Ecto neural progenitor cell (in vitro differentiated cells): ENCODE results near the gene SLC25A21.
"Not testable (repeated sequence)": the region's sequence is repeated elsewhere in the genome, so short reads cannot be mapped to it uniquely, and the experiment has no call there.

Source experiments
- DNase-seq: peaks from one replicate; pipeline ENCODE4 v3.0.0-alpha.2; 2018; ENCODE audit warnings: low spot score

Gene SLC25A21

GRCh38 chr14:36866867-36867266 lies 305.5 kb downstream of the SLC25A21 start:
- no peak for DNase-seq

GRCh38 chr14:36863271-36863670 lies 309.1 kb downstream of the SLC25A21 start:
- DNase-seq, result no peak

GRCh38 chr14:36862237-36862636 lies 310.2 kb downstream of the SLC25A21 start:
- DNase-seq, result not testable (repeated sequence)

GRCh38 chr14:36860831-36861230 lies 311.6 kb downstream of the SLC25A21 start:
- no peak for DNase-seq

- no peak for DNase-seq
Measured at GRCh38 chr14:36859119-36859518, 313.3 kb downstream of the SLC25A21 start.

- no peak for DNase-seq
Measured at GRCh38 chr14:36857842-36858445, 314.5 kb downstream of the SLC25A21 start.

- DNase-seq, result no peak
Measured at GRCh38 chr14:36857136-36857535, 315.3 kb downstream of the SLC25A21 start.

- no peak for DNase-seq
Measured at GRCh38 chr14:36856095-36856878, 316.1 kb downstream of the SLC25A21 start.

- no peak for DNase-seq
Measured at GRCh38 chr14:36855396-36855795, 317.0 kb downstream of the SLC25A21 start.

GRCh38 chr14:36852981-36853691 lies 319.3 kb downstream of the SLC25A21 start:
- no peak for DNase-seq

- no peak for DNase-seq
Measured at GRCh38 chr14:36848213-36848612, 324.2 kb downstream of the SLC25A21 start.

- DNase-seq, result no peak
Measured at GRCh38 chr14:36847366-36847765, 325.0 kb downstream of the SLC25A21 start.

GRCh38 chr14:36845356-36846012 lies 326.9 kb downstream of the SLC25A21 start:
- no peak for DNase-seq

GRCh38 chr14:36844443-36845195 lies 327.8 kb downstream of the SLC25A21 start:
- DNase-seq, result no peak

GRCh38 chr14:36843410-36843809 lies 329.0 kb downstream of the SLC25A21 start:
- no peak for DNase-seq

- no peak for DNase-seq
Measured at GRCh38 chr14:36835128-36835527, 337.3 kb downstream of the SLC25A21 start.

- DNase-seq, result no peak
Measured at GRCh38 chr14:36834293-36834692, 338.1 kb downstream of the SLC25A21 start.

GRCh38 chr14:36829547-36829946 lies 342.9 kb downstream of the SLC25A21 start:
- no peak for DNase-seq

- no peak for DNase-seq
Measured at GRCh38 chr14:36827861-36828260, 344.5 kb downstream of the SLC25A21 start.

GRCh38 chr14:36826614-36827013 lies 345.8 kb downstream of the SLC25A21 start:
- no peak for DNase-seq

GRCh38 chr14:36824854-36825253 lies 347.6 kb downstream of the SLC25A21 start:
- no peak for DNase-seq

- DNase-seq, result no peak
Measured at GRCh38 chr14:36823651-36824050, 348.8 kb downstream of the SLC25A21 start.
